Breast epithelium (tissue), 3 donors: ENCODE measurements around the gene SYNDIG1.

Experiments
- POLR2A ChIP-seq: fragments of 450-650 bp; IDR thresholded peaks from one replicate; pipeline ENCODE4 v1.6.1; 2016; ENCODE audit warnings: antibody characterized with exemption, mild to moderate bottlenecking, moderate library complexity
- POLR2AphosphoS5 ChIP-seq, 3 donors: sonication (generic); formaldehyde crosslinking; IDR thresholded peaks; one replicate each; pipeline ENCODE4 v1.6.1; 2017; ENCODE audit warnings: antibody characterized with exemption in 3 of 3

GRCh38 chr20:24685736-24686135 is 216.3 kb downstream of the SYNDIG1 start:
- TF ChIP-seq POLR2A (no peak), POLR2AphosphoS5 (IDR thresholded peaks at IDR 0.05) (no peak)
